Astrocyte (in vitro differentiated cells and primary cell): ENCODE results near the gene CTCFL. TPM values are rescaled to one million over a fixed set of nuclear protein-coding genes. Genes with fewer than 3 reads are reported as not detected.

Experiments used
- DNase-seq: peaks from one replicate; pipeline ENCODE4 v3.0.0-alpha.2; 2010; ENCODE audit warnings: low read depth
- FAIRE-seq: peaks from 2 replicates; lab custom pipeline; 2011; peaks lifted over from hg19 to GRCh38; lab: Jason Lieb, UNC
- H2AFZ ChIP-seq: 2 replicates; pipeline ENCODE4 v1.6.0; 2012; ENCODE audit warnings: low read depth, low read length, inconsistent platforms
- H3K27ac ChIP-seq: 2 replicates; pipeline ENCODE4 v1.5.1; 2011; ENCODE audit warnings: low read depth, low read length, inconsistent platforms
- H3K27me3 ChIP-seq: 2 replicates; pipeline ENCODE4 v1.6.0; 2011; ENCODE audit warnings: low read length, inconsistent platforms; ENCODE audit not compliant: insufficient read depth
- H3K36me3 ChIP-seq: 2 replicates; pipeline ENCODE4 v1.5.1; 2011; ENCODE audit warnings: low read length, inconsistent platforms; ENCODE audit not compliant: insufficient read depth
- H3K4me1 ChIP-seq: 2 replicates; pipeline ENCODE4 v1.5.1; 2011; ENCODE audit warnings: low read length, inconsistent platforms; ENCODE audit not compliant: insufficient read depth
- H3K4me2 ChIP-seq: 2 replicates; pipeline ENCODE4 v1.6.0; 2012; ENCODE audit warnings: low read length, inconsistent platforms
- H3K4me3 ChIP-seq: 2 replicates; pipeline ENCODE4 v1.5.1; 2011; ENCODE audit warnings: low read depth, mild to moderate bottlenecking, low read length, inconsistent platforms; ENCODE audit not compliant: insufficient read depth
- H3K79me2 ChIP-seq: 2 replicates; pipeline ENCODE4 v1.6.0; 2012; ENCODE audit warnings: mild to moderate bottlenecking, low read length, inconsistent platforms; ENCODE audit not compliant: insufficient read depth
- H3K9ac ChIP-seq: 2 replicates; pipeline ENCODE4 v1.6.0; 2012; ENCODE audit warnings: mild to moderate bottlenecking, low read length, inconsistent platforms
- H3K9me3 ChIP-seq: 2 replicates; pipeline ENCODE4 v1.5.1; 2012; ENCODE audit warnings: low read depth, mild to moderate bottlenecking, low read length, inconsistent platforms; ENCODE audit not compliant: insufficient read depth
- H4K20me1 ChIP-seq: 2 replicates; pipeline ENCODE4 v1.6.0; 2012; ENCODE audit warnings: low read length, inconsistent platforms; ENCODE audit not compliant: insufficient read depth
- H3K27ac Mint-ChIP-seq: one replicate; pipeline ENCODE4 v1.8.0; 2021; ENCODE audit warnings: mild to moderate bottlenecking, mixed read lengths; ENCODE audit not compliant: unreplicated experiment
- H3K27me3 Mint-ChIP-seq: one replicate; pipeline ENCODE4 v1.8.0; 2021; ENCODE audit warnings: low read depth, mixed read lengths; ENCODE audit not compliant: unreplicated experiment
- H3K36me3 Mint-ChIP-seq: one replicate; pipeline ENCODE4 v1.8.0; 2021; ENCODE audit warnings: low read depth, mixed read lengths; ENCODE audit not compliant: unreplicated experiment
- H3K4me1 Mint-ChIP-seq: one replicate; pipeline ENCODE4 v1.8.0; 2021; ENCODE audit warnings: low read depth, mixed read lengths; ENCODE audit not compliant: unreplicated experiment
- H3K4me3 Mint-ChIP-seq: one replicate; pipeline ENCODE4 v1.8.0; 2021; ENCODE audit warnings: mild to moderate bottlenecking, moderate library complexity, mixed read lengths; ENCODE audit not compliant: unreplicated experiment
- H3K9me3 Mint-ChIP-seq: one replicate; pipeline ENCODE4 v1.8.0; 2021; ENCODE audit warnings: mild to moderate bottlenecking, mixed read lengths; ENCODE audit not compliant: unreplicated experiment
- CTCF ChIP-seq: IDR thresholded peaks from 2 replicates; pipeline ENCODE4 v1.5.1; 2011; ENCODE audit warnings: low read depth, mild to moderate bottlenecking, inconsistent platforms, low read length, moderate library complexity; ENCODE audit not compliant: insufficient read depth
- EZH2 ChIP-seq: IDR thresholded peaks from 2 replicates; pipeline ENCODE4 v1.6.1; 2012; ENCODE audit warnings: mild to moderate bottlenecking, low read length, inconsistent platforms; ENCODE audit not compliant: insufficient read depth
- total RNA-seq: library from RNA; stranded (reverse); gene quantifications from 2 replicates; pipeline ENCODE4 v1.2.1, GENCODE V29; 2021

The CTCFL gene
- total RNA-seq, 1 donor from 2014 or later, result not detected

GRCh38 chr20:57527728-57528127, 2.8 kb upstream of the CTCFL start:
- H2AFZ ChIP-seq, result no peak overlapping the region
- peaks cover 31% of the 10 kb centered on the region for H3K27me3 Mint-ChIP-seq
- no peak for TF ChIP-seq EZH2
- no peak for TF ChIP-seq CTCF
- H3K4me3 Mint-ChIP-seq, result no peak overlapping the region
- H3K9me3 Mint-ChIP-seq, result peaks cover 1% of the 10 kb centered on the region
- H3K4me3 ChIP-seq, result no peak overlapping the region
- H3K79me2 ChIP-seq, result no peaks in the 10 kb centered on the region
- no peak overlapping the region for H3K9ac ChIP-seq
- H3K36me3 ChIP-seq, result no peaks in the 10 kb centered on the region
- no peaks in the 10 kb centered on the region for H3K4me1 Mint-ChIP-seq
- H3K9me3 ChIP-seq, result no peaks in the 10 kb centered on the region
- peaks cover 17% of the 10 kb centered on the region for H3K27me3 ChIP-seq
- no peaks in the 10 kb centered on the region for H3K36me3 Mint-ChIP-seq
- no peak overlapping the region for H3K27ac ChIP-seq
- H4K20me1 ChIP-seq, result no peaks in the 10 kb centered on the region
- DNase-seq (no peak), FAIRE-seq (no peak)
- no peak overlapping the region for H3K27ac Mint-ChIP-seq
- no peaks in the 10 kb centered on the region for H3K4me1 ChIP-seq
- no peak overlapping the region for H3K4me2 ChIP-seq

GRCh38 chr20:57526885-57527460, 2.0 kb upstream of the CTCFL start:
- H3K9me3 ChIP-seq, result no peaks in the 10 kb centered on the region
- H3K27me3 ChIP-seq, result peaks cover 11% of the 10 kb centered on the region
- no peak overlapping the region for H3K9ac ChIP-seq
- H3K27ac ChIP-seq, result no peak overlapping the region
- H3K4me3 ChIP-seq, result no peak overlapping the region
- Mint-ChIP-seq H3K36me3 (no peaks in the 10 kb centered on the region), H3K4me1 (no peaks in the 10 kb centered on the region), H3K4me3 (no peak overlapping the region), H3K27me3 (peaks cover 34% of the 10 kb centered on the region), H3K27ac (no peak overlapping the region), H3K9me3 (no peaks in the 10 kb centered on the region)
- TF ChIP-seq CTCF (no peak), EZH2 (no peak)
- no peak overlapping the region for H3K4me2 ChIP-seq
- FAIRE-seq (no peak), DNase-seq (no peak)
- no peak overlapping the region for H2AFZ ChIP-seq
- no peaks in the 10 kb centered on the region for H3K79me2 ChIP-seq
- H3K36me3 ChIP-seq, result no peaks in the 10 kb centered on the region
- H3K4me1 ChIP-seq, result no peaks in the 10 kb centered on the region
- no peaks in the 10 kb centered on the region for H4K20me1 ChIP-seq

GRCh38 chr20:57526087-57526884, 1.3 kb upstream of the CTCFL start:
- Histone ChIP-seq H3K9me3 (no peaks in the 10 kb centered on the region), H3K27ac (no peak overlapping the region), H3K9ac (no peak overlapping the region), H3K4me1 (no peaks in the 10 kb centered on the region), H4K20me1 (no peaks in the 10 kb centered on the region), H3K27me3 (peaks cover 15% of the 10 kb centered on the region), H3K4me3 (no peak overlapping the region), H3K4me2 (no peak overlapping the region), H3K79me2 (no peaks in the 10 kb centered on the region), H2AFZ (no peak overlapping the region), H3K36me3 (no peaks in the 10 kb centered on the region)
- FAIRE-seq (no peak), DNase-seq (no peak)
- TF ChIP-seq EZH2 (no peak), CTCF (no peak)
- no peaks in the 10 kb centered on the region for H3K4me1 Mint-ChIP-seq
- H3K9me3 Mint-ChIP-seq, result no peaks in the 10 kb centered on the region
- H3K27me3 Mint-ChIP-seq, result peaks cover 34% of the 10 kb centered on the region
- no peak overlapping the region for H3K4me3 Mint-ChIP-seq
- H3K36me3 Mint-ChIP-seq, result no peaks in the 10 kb centered on the region
- no peak overlapping the region for H3K27ac Mint-ChIP-seq
